Iris pigment epithelial cell (primary cell): ENCODE results near the gene CNTNAP5.
A peak's percentile ranks its signal among the peaks of the same experiment; 100 is the strongest.

ENCODE experiments used
- DNase-seq: peaks from one replicate; pipeline ENCODE4 v3.0.0-alpha.2; 2011; ENCODE audit warnings: low read depth

The CNTNAP5 gene

GRCh38 chr2:124898827-124899226 lies 873.7 kb downstream of the CNTNAP5 start:
- DNase-seq = no peak

GRCh38 chr2:124908411-124908810 lies 883.3 kb downstream of the CNTNAP5 start:
- DNase-seq = peak; percentile 1

- DNase-seq = no peak
These were observed 886.5 kb downstream of the CNTNAP5 start for GRCh38 chr2:124911560-124911959.

- DNase-seq = no peak
These were observed 888.8 kb downstream of the CNTNAP5 start for GRCh38 chr2:124913868-124914267.

GRCh38 chr2:124915567-124915966 lies 890.5 kb downstream of the CNTNAP5 start:
- DNase-seq = no peak

GRCh38 chr2:124919296-124919695 lies 894.2 kb downstream of the CNTNAP5 start:
- no peak for DNase-seq

GRCh38 chr2:124920448-124920847 lies 895.4 kb downstream of the CNTNAP5 start:
- no peak for DNase-seq

GRCh38 chr2:124921191-124921590 lies 896.1 kb downstream of the CNTNAP5 start:
- DNase-seq = no peak

GRCh38 chr2:124923097-124923496 lies 898.0 kb downstream of the CNTNAP5 start:
- no peak for DNase-seq

- DNase-seq = no peak
These were observed 908.8 kb downstream of the CNTNAP5 start for GRCh38 chr2:124933883-124934282.

- no peak for DNase-seq
These were observed 928.8 kb downstream of the CNTNAP5 start for GRCh38 chr2:124953921-124954320.

- DNase-seq = peak; percentile 0
These were observed 934.5 kb downstream of the CNTNAP5 start for GRCh38 chr2:124959581-124959980.

- DNase-seq = no peak
These were observed 936.0 kb downstream of the CNTNAP5 start for GRCh38 chr2:124961132-124961531.
